HL-60 (cell line): ENCODE data around the gene CHRD.

Experiments used
- GABPA ChIP-seq: IDR thresholded peaks from 2 replicates; pipeline ENCODE4 v1.6.1; 2012; ENCODE audit warnings: low read depth
- POLR2AphosphoS5 ChIP-seq: IDR thresholded peaks from 2 replicates; pipeline ENCODE4 v1.6.1; 2012; ENCODE audit warnings: low read depth
- SPI1 ChIP-seq: IDR thresholded peaks from 2 replicates; pipeline ENCODE4 v1.6.1; 2012; ENCODE audit warnings: low read depth, mild to moderate bottlenecking, borderline replicate concordance
- TF ChIP-seq, protein P1 (sequence below): IDR thresholded peaks from one replicate; pipeline ENCODE4 v1.5.1; 2011; ENCODE audit warnings: low read length, control low read depth, inconsistent platforms; ENCODE audit not compliant: insufficient read depth
- TF ChIP-seq, protein P2 (sequence below): IDR thresholded peaks from 2 replicates; pipeline ENCODE4 v1.6.1; 2012; ENCODE audit warnings: low read depth; ENCODE audit not compliant: insufficient replicate concordance

DNA sequence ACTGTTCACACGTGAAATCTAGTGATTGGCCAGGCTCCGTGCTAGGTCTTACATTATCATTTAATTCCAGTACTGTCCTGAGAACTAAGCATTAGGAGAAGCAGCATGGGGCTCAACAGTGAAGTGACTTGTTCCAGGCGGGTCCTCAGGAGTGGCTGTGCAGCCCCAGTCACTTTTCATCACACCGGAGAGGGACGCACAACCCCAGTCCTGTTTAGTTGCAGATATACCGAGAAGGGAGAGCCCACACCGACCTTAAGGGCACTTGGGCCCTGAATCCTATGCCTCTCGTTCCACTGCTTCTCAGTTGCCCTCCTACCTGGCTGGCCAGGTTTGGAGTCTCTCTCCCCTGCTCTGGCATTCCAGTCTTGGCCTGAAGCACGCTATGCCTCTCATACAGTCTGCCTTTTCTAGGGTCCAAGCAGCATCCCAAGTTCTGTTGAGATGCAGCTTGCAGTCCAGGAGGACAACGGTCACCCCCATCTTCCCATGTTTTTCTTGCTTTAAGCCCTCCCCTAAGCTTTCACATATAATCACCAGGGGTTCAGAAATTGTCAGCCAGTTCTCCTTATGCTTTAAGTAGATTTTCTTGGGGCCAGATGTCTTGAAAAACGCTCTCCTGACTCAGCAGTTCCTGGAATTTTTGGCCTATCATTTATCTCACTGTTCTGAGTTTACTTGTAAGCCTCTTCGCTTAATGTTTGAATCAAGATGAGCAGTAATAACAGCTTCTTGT lies 32.4 kb upstream of the CHRD start:
- TF ChIP-seq GABPA (no peak), POLR2AphosphoS5 (no peak), SPI1 (no peak)
- TF ChIP-seq, protein P1, sequence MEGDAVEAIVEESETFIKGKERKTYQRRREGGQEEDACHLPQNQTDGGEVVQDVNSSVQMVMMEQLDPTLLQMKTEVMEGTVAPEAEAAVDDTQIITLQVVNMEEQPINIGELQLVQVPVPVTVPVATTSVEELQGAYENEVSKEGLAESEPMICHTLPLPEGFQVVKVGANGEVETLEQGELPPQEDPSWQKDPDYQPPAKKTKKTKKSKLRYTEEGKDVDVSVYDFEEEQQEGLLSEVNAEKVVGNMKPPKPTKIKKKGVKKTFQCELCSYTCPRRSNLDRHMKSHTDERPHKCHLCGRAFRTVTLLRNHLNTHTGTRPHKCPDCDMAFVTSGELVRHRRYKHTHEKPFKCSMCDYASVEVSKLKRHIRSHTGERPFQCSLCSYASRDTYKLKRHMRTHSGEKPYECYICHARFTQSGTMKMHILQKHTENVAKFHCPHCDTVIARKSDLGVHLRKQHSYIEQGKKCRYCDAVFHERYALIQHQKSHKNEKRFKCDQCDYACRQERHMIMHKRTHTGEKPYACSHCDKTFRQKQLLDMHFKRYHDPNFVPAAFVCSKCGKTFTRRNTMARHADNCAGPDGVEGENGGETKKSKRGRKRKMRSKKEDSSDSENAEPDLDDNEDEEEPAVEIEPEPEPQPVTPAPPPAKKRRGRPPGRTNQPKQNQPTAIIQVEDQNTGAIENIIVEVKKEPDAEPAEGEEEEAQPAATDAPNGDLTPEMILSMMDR: no peak
- TF ChIP-seq, protein P2, sequence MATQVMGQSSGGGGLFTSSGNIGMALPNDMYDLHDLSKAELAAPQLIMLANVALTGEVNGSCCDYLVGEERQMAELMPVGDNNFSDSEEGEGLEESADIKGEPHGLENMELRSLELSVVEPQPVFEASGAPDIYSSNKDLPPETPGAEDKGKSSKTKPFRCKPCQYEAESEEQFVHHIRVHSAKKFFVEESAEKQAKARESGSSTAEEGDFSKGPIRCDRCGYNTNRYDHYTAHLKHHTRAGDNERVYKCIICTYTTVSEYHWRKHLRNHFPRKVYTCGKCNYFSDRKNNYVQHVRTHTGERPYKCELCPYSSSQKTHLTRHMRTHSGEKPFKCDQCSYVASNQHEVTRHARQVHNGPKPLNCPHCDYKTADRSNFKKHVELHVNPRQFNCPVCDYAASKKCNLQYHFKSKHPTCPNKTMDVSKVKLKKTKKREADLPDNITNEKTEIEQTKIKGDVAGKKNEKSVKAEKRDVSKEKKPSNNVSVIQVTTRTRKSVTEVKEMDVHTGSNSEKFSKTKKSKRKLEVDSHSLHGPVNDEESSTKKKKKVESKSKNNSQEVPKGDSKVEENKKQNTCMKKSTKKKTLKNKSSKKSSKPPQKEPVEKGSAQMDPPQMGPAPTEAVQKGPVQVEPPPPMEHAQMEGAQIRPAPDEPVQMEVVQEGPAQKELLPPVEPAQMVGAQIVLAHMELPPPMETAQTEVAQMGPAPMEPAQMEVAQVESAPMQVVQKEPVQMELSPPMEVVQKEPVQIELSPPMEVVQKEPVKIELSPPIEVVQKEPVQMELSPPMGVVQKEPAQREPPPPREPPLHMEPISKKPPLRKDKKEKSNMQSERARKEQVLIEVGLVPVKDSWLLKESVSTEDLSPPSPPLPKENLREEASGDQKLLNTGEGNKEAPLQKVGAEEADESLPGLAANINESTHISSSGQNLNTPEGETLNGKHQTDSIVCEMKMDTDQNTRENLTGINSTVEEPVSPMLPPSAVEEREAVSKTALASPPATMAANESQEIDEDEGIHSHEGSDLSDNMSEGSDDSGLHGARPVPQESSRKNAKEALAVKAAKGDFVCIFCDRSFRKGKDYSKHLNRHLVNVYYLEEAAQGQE: no peak
